ENCODE measurements around the gene LHX6. TPM values are rescaled to one million over a fixed set of nuclear protein-coding genes. Genes with fewer than 3 reads are reported as not detected.

Gene LHX6
- total RNA-seq, 1 experiment from 2014 or later, result 1.8 TPM

DNA sequence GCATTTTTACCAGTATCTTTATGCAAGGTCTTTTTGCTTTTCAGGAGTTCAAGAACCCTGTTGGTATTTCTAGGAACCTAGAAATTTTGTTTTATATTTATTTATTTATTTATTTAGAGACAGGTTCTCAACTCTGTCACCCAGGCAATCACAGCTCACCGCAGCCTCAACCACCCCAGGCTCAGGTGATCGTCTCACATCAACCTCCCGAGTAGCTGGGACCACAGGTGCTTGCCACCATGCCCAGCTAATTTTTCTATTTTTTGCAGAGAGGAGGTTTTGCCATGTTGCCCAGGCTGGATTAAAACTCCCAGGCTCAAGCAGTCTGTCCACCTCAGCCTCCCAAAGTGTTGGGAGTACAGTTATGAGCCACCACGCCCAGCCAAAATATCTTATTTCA, 32.9 kb downstream of the LHX6 start:
- no peak overlapping the region for H3K4me2 ChIP-seq (ENCODE audit: insufficient read depth, insufficient read length, low read length)
- no peak for DNase-seq
- no peak overlapping the region for H3K4ac ChIP-seq (ENCODE audit: low read depth, low read length)
- no peaks in the 10 kb centered on the region for H3K79me1 ChIP-seq (ENCODE audit: insufficient read depth, low read depth, low read length, poor library complexity, severe bottlenecking)
- H3K9ac ChIP-seq (ENCODE audit: extremely low read depth, insufficient read length, low read length), result no peak overlapping the region
- H3K4me3 Mint-ChIP-seq, result no peak overlapping the region
- H3K36me3 Mint-ChIP-seq (ENCODE audit: insufficient read depth in 1 of 3, low read depth in 3 of 3), result no peaks in the 10 kb centered on the region; a peak in 1 of 7 replicates
- TF ChIP-seq, protein P1, sequence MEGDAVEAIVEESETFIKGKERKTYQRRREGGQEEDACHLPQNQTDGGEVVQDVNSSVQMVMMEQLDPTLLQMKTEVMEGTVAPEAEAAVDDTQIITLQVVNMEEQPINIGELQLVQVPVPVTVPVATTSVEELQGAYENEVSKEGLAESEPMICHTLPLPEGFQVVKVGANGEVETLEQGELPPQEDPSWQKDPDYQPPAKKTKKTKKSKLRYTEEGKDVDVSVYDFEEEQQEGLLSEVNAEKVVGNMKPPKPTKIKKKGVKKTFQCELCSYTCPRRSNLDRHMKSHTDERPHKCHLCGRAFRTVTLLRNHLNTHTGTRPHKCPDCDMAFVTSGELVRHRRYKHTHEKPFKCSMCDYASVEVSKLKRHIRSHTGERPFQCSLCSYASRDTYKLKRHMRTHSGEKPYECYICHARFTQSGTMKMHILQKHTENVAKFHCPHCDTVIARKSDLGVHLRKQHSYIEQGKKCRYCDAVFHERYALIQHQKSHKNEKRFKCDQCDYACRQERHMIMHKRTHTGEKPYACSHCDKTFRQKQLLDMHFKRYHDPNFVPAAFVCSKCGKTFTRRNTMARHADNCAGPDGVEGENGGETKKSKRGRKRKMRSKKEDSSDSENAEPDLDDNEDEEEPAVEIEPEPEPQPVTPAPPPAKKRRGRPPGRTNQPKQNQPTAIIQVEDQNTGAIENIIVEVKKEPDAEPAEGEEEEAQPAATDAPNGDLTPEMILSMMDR (conservative IDR thresholded peaks at IDR 0.05), result no peak
- no peaks in the 10 kb centered on the region for H4K20me1 ChIP-seq (ENCODE audit: control insufficient read depth, insufficient read depth, insufficient read length)
- no peak overlapping the region for H2AFZ ChIP-seq (ENCODE audit: low read length)
- H3K27me3 ChIP-seq (ENCODE audit: insufficient read depth, low read length), result no peaks in the 10 kb centered on the region
- H3K4me1 Mint-ChIP-seq, result peaks cover 19 to 27% of the 10 kb centered on the region in 2 experiments
- H3T11ph ChIP-seq (ENCODE audit: low read length), result no peak overlapping the region
- H3K27ac Mint-ChIP-seq, result no peak overlapping the region
- H3K23me2 ChIP-seq (ENCODE audit: insufficient read length, low read depth, low read length, poor library complexity, severe bottlenecking), result no peaks in the 10 kb centered on the region
- no peaks in the 10 kb centered on the region for H3K79me2 ChIP-seq (ENCODE audit: insufficient read depth, low read length)
- no peak overlapping the region for H2BK5ac ChIP-seq (ENCODE audit: insufficient read length, low read length)
- H4K8ac ChIP-seq (replicated peaks; ENCODE audit: insufficient read length, low read depth, low read length), result no peak overlapping the region
- no peaks in the 10 kb centered on the region for H3K9me3 Mint-ChIP-seq
- no peak overlapping the region for H3K18ac ChIP-seq (ENCODE audit: insufficient read length, low read depth, low read length)
- H2BK20ac ChIP-seq (ENCODE audit: low read depth, low read length, poor library complexity, severe bottlenecking), result no peak overlapping the region
- H3K9me3 ChIP-seq (ENCODE audit: control insufficient read depth, low read depth, low read length), result no peaks in the 10 kb centered on the region
- no peak overlapping the region for H3K27ac ChIP-seq (ENCODE audit: insufficient read length, low read depth, low read length)
- no peak overlapping the region for H4K5ac ChIP-seq (ENCODE audit: insufficient read length, low read depth, low read length)
- H3K56ac ChIP-seq (ENCODE audit: insufficient read length, low read depth, low read length), result no peak overlapping the region
- no peaks in the 10 kb centered on the region for H3K4me1 ChIP-seq (ENCODE audit: insufficient read depth, low read length)
- H2BK12ac ChIP-seq (ENCODE audit: insufficient read length, low read depth, low read length), result no peak overlapping the region
- peaks cover 5% of the 10 kb centered on the region; the same call in 1 of the 2 replicates for H3K27me3 Mint-ChIP-seq (ENCODE audit: low read depth)
- H3K23ac ChIP-seq (ENCODE audit: insufficient read length, low read depth, low read length), result no peak overlapping the region
- no peak overlapping the region for H4K91ac ChIP-seq (ENCODE audit: insufficient read length, low read depth, low read length)
- no peak overlapping the region for H2BK15ac ChIP-seq (ENCODE audit: low read depth, low read length)
- no peak overlapping the region for H2AK5ac ChIP-seq (ENCODE audit: insufficient read length, low read length)
- no peak overlapping the region for H3K14ac ChIP-seq (ENCODE audit: insufficient read depth, low read length)
- H2BK120ac ChIP-seq (ENCODE audit: low read depth, low read length, poor library complexity, severe bottlenecking), result no peak overlapping the region
- WGBS (ENCODE audit: extremely low coverage, insufficient read length, low lambda C conversion rate), result no CpG with 5 or more reads among the region's 4 CpGs

Data from H9 (cell line).